Epithelial cell of proximal tubule (primary cell): ENCODE results near the gene WNT9A. TPM values are rescaled to one million over a fixed set of nuclear protein-coding genes. Genes with fewer than 3 reads are reported as not detected.
"Not testable (repeated sequence)": the region's sequence is repeated elsewhere in the genome, so short reads cannot be mapped to it uniquely, and the experiment has no call there.

Source experiments
- DNase-seq: peaks from one replicate; pipeline ENCODE4 v3.0.0-alpha.2; 2011; ENCODE audit warnings: low read depth
- H3K4me3 ChIP-seq: 2 replicates; pipeline ENCODE4 v1.5.1; 2011; ENCODE audit warnings: low read depth, mild to moderate bottlenecking, low read length
- CTCF ChIP-seq: conservative IDR thresholded peaks from 2 replicates; pipeline ENCODE4 v1.5.1; 2012; ENCODE audit warnings: low read depth, mild to moderate bottlenecking, low read length
- total RNA-seq: library from RNA; depleted of rRNA; stranded (reverse); fragments of >200 nt; gene quantifications from 2 replicates; pipeline ENCODE4 v1.2.3, GENCODE V29; 2015

Gene WNT9A
- total RNA-seq, 1 donor from 2014 or later = 2.1 TPM

- no peak for DNase-seq
- no peak for TF ChIP-seq CTCF
- H3K4me3 ChIP-seq = no peak overlapping the region
Observed at GRCh38 chr1:227913396-227913763, 34.4 kb downstream of the WNT9A start.

GRCh38 chr1:227912866-227913265, 34.9 kb downstream of the WNT9A start:
- DNase-seq = no peak
- H3K4me3 ChIP-seq = no peak overlapping the region
- no peak for TF ChIP-seq CTCF

GRCh38 chr1:227911376-227911775, 36.4 kb downstream of the WNT9A start:
- TF ChIP-seq CTCF = no peak
- no peak for DNase-seq
- H3K4me3 ChIP-seq = no peak overlapping the region

- H3K4me3 ChIP-seq = no peak overlapping the region
- no peak for DNase-seq
- TF ChIP-seq CTCF = no peak
Observed at GRCh38 chr1:227910511-227911153, 37.1 kb downstream of the WNT9A start.

GRCh38 chr1:227909923-227910328, 37.8 kb downstream of the WNT9A start:
- not testable (repeated sequence) for H3K4me3 ChIP-seq, DNase-seq

GRCh38 chr1:227909188-227909587, 38.5 kb downstream of the WNT9A start:
- no peak for TF ChIP-seq CTCF
- no peak for DNase-seq
- H3K4me3 ChIP-seq = no peak overlapping the region

GRCh38 chr1:227908359-227908758, 39.4 kb downstream of the WNT9A start:
- no peak for DNase-seq
- no peak for TF ChIP-seq CTCF

More at GRCh38 chr1:227908359-227908758, 39.4 kb downstream of the WNT9A start:
- H3K4me3 ChIP-seq = no peak overlapping the region
